Right lobe of liver (tissue), 4 donors: ENCODE data around the gene EXOSC7.

ENCODE experiments used
- CTCF ChIP-seq, 4 donors: fragments of 200-600 bp in 3 of 4; fragments of 450-650 bp in 1 of 4; IDR thresholded peaks; one replicate each; pipeline versions ENCODE4 v1.5.1 to v1.8.0; 2016 to 2022; ENCODE audit warnings: antibody characterized with exemption in 4 of 4, mild to moderate bottlenecking in 2 of 4
- POLR2A ChIP-seq: fragments of 450-650 bp; IDR thresholded peaks from one replicate; pipeline ENCODE4 v1.6.1; 2017; ENCODE audit warnings: antibody characterized with exemption, mild to moderate bottlenecking
- donor health status: DM: no; HTN: no; CAD: no.
- donor health status: DM: no; HTN: no; CAD: no.
- donor health status: DM: no; HTN: yes; CAD: no.

- TF ChIP-seq CTCF (IDR thresholded peaks at IDR 0.05): no peak
- no peak for TF ChIP-seq POLR2A
Measured at GRCh38 chr3:44981751-44982150, 5.7 kb downstream of the EXOSC7 start.
